ENCODE measurements around the gene COL4A4.
"Not testable (repeated sequence)": the region's sequence is repeated elsewhere in the genome, so short reads cannot be mapped to it uniquely, and the experiment has no call there.

COL4A4 gene

DNA sequence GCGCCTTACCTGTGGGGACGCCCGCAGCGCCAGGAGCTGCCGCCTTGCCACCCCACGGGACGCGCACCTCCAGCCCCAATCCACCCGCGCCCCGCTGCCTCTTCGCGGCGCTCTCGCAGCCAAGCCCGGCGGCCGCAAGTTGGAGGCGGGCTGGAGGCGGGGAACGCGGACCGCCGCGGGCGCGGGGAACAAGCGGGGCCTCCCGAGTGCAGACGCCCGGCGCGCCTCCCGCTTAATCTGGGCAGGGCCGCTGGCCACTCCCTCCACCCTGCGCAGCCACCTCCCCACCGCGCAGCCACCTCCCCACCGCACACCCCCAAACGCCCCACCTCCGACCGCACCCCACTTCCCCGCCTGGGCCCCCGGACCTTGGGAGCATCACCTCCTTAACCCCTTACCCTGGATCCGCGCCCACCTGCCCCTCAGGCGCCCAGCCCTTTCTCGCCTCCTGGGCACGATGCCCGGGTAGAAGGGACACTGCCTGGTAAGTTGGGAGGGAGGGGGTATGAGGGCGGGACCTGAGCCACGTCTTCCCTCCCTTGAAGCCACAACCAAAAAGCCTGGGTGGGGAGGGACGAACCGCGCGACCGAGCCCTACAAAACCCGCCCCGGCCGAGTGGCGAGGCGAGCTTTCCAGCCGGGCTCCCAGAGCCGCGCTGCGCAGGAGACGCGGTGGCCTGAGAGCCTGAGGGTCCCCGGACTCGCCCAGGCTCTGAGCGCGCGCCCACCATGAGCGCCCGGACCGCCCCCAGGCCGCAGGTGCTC, at the start of gene COL4A4, which contains the start of gene COL4A3:
TSS of gene COL4A4 (minus strand) at position 208 of the 765 bp plus-strand sequence. CDS start 16,722 bp downstream, outside the sequence.
TSS of gene COL4A3 (plus strand) at position 627 of the 765 bp plus-strand sequence. CDS start at position 730, 103 bp downstream.
- DNase-seq (ENCODE audit: low spot score), result no peak

DNA sequence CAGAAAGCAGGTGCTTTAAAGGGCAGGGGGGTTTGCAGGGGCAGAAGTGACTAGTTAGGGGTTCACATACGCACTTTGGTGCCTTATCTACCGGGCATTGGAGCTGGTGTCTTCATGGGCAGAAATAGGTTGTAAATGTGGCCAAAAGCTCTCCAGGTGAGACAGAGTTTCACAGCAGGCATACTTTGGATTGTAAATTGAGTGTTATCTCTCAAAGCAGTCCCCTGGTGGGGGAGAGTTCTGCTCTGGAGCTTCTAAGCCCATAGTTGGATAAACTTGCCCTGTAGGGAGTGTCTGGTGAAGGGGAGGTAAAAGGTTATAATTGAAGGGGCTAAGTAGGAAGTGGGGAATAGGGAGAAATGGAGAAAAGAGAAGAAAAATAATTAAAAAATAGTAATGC, 43.6 kb upstream of the COL4A4 start:
- no peak for DNase-seq (ENCODE audit: low spot score)

DNA sequence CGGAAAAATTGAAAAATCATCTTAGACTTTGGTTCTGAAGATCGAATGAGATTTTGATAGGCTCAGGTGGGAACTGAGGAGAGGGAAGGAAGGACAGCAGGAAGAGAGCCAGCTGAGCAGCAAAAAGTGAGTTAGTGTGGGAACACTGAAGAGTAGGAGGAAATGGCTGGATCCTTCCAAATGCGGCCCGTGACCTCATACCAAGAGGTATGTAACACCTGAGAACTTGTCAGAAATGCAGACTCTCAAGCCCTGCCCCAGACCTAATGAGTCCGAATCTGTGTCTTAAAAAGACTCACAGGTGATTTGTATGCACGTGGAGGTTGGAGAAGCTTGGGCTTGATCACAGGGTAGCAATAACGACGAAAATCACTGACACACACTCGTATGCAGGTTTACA, 42.4 kb upstream of the COL4A4 start:
- DNase-seq (ENCODE audit: low spot score), result no peak

DNA sequence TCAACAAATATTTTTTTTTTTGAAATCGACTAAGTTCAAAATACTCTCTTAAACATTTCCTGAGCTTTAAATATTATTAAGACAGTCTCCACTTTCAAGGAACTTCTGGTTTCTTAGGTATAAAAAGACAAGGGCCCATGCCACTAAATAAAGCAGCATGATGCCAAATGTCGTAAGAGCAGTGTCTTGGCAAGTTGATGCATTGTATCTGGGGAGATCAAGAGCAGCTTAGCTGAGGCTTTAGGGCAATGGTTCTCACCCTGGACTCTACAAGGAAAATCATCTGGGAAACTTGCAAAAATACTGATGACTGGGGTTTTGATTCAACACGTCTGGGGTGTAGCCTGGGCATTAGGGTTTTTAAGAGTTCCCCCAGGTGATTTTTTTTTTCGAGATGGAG, 41.7 kb upstream of the COL4A4 start:
- no peak for DNase-seq (ENCODE audit: low spot score)

DNA sequence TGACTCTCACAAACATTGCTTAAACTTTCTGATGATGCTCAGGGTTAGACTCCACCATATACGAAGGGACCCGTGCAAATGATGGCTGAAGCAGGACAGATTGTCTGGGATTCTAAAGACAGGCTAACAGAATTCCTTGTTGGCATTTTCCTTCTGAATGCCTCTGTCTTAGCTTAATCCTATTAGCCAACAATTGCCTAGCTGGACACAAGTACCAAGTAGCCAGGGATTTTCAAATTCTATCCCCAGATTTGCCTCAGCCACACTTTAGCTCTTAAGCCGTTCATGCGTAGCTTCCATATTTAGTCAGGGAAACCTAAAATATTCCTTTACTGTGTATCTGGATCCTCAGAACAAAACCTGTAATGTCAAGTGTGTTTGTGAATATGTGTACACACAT, 40.4 kb upstream of the COL4A4 start:
- no peak for DNase-seq (ENCODE audit: low spot score)

DNA sequence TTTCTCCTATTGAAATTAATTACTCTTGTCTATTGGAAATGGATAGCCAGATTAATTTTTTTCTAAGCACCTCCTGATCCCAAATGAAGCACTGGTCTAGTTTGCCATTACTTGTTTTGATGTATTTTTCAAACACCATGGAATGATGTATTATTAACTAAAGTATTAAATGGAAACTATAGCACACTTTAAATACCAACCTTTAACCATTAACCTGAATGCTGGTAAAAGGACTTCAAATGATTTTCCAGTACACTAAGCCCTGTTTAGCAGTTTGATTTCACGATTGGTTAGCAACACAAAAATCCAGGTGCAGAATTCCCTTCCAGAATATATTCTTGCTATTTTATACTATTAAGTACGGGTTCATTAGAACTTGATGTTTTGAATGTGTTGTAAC, 37.8 kb upstream of the COL4A4 start:
- no peak for DNase-seq (ENCODE audit: low spot score)

DNA sequence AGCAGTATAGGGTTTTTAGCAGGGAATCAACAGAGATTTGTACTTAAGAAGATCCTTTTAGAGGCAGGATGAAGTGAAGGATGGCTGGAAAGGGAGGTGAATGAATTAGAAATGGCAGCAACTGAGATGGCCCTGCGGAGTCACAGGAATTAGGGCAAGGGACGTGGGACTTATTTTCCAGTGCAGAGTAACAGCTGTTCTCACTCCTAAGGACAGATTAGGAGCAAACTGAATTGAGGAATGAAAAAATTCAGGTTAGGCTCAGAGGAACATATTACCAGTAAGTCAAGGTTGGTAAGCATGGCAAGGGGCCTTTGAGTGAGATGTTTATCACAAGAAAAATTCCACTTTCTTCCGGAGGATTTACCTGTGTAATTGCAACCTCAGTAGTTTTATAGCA, 34.9 kb upstream of the COL4A4 start:
- DNase-seq (ENCODE audit: low spot score), result no peak

DNA sequence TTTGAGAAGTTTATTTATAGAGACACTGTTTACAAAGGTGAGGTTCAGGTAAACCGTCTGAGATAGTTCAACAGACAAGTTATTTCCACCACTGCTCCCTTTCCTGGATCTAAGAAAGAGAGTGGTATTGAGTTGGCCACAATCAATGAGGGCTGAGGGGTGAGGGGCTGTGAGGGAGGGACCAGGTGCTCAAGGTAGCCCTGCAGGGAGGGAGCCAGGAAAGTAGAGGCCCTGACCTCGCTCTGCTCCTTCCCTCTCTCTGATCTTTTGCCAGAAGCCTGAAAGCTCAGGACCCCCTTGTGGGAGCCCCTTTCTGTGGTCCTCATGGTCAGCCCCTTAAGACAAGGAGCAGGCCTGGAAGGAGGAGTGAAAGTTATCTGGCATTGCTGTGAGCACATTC, 30.2 kb upstream of the COL4A4 start:
- DNase-seq (ENCODE audit: low spot score), result no peak

DNA sequence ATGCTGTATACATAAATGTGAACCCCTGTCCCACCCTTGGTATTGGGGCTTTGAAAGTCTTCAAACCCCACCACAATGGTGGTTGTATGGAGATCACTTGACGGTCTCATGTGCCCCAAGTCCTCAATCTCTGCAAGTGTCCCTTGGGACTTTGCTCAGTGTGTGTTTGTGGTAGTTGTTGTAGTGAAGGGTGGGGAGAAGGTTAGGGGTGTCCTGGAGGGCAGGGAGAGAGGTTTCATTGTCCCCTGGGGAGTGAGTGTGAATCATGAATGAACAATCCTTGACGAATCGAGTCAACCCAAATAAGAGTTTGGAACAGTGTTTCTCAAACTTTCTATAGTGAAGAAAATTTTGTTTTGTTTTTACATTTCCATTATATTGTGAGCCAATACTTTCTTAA, 28.5 kb upstream of the COL4A4 start:
- DNase-seq (ENCODE audit: low spot score), result no peak

DNA sequence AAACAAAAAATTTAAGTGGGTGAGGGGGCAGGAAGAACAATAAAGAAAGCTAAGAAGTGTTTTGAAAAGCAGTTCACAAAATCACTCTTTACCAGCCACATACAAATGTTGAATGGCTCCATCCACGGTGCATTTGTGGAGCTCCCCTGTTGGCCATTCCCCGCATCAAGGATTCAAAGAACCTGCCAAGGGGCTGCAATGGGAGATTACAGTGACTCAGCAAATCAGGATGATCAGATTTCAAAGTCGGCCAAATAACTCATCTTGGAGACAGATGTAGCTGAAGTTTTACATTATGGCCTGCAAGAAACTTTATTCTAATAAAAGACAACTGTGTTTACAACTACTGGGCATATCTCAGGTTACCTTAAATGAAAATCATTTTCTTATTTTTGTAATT, 27.4 kb upstream of the COL4A4 start:
- no peak for DNase-seq (ENCODE audit: low spot score)

DNA sequence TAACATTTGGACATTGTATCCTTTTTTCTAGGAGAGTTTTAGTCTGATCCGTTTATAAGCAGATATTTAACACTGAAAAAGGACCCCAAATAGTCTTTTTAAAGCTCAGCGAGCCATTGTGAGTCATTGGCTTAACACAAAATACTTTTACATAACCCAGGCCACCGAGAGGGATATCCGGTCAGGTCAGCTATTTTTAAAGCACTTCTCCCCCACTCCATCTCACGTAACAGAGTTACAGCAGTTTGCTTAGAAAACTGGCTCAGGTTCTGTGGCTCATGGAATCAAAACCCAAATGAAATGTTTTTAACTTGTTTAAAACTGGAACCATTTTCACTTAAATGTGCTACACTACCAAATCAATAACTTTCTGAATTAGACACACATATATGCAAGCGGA, 24.3 kb upstream of the COL4A4 start:
- no peak for DNase-seq (ENCODE audit: low spot score)

DNA sequence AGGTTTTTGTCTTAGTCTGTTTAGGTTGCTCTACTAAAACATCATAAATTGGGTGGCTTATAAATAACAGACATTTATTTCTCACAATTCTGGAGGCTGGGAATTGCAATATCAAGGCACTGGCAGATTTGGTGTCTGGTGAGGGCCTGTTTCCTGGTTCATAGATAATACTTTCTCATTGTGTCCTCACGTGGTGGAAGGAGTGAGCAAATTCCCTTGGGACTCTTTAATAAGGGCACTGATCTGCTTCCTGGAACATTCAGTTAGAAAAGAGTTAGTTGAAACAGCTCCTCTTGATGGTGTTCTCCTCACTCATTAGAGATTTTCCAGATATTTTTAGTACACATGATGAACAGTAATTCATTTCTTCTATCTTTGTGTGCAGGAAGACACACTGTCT, 22.7 kb upstream of the COL4A4 start:
- DNase-seq (ENCODE audit: low spot score), result no peak

DNA sequence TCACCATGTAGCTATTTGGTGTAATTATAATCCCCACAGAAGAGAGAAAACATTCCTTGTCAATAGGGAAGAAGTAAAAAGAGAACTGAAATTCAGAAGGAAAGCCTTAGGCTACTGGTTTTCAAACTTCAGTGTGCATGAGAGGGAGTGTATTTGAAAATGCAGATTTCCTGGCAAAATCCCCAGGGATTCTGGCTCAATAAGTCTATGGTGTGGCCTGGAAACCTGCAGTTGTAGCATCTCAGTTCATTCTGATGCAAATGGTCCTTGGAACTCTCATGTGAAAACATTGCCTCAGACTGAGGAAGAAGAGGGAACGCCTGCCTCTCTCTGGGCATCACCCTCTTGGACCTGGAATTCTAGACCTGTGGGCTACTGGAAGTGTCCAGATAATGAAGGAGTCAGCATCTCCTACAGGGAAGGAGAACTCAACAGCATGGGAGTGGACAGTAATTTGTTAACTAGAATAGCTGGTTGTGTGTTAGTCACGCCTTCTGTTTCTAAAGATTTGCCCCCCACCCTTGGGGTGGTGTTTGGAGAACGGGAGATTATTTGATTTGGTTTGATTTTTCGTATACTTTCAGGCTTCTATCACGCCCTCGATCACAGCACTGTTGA, 21.7 kb upstream of the COL4A4 start:
- no peak for DNase-seq (ENCODE audit: low spot score)

DNA sequence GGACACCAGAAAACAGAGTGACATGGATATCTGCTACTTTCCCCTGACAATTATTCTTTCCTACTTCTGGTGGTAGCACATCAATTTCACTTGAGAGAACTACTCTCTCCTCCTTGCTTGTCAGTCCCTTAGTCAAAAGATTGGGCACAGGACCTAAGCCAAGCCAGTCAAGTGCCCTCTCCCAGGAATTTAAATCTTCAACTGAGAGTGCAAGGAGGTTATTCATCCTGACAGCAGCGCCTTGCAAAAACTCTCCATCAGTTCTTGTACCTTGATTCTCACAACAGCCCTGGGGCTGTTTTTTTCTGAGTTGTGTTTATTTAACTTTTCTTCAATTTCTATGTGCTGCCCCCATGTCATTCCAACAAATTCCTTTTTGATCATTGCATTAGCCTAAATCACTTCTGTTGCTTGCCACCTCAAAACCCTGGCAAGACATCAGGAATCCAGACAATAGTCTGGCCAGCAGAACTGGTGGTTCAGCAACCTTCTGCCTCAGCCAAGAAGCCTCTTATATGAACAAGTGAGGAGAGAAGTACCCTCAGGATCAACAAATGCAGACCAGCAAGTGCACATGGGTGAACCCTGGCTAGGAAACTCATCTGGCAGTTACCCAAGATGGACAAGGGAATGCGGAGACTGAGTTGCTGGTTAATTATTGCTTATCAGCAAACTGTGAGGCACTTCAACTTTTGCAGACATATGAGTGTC, 19.8 kb upstream of the COL4A4 start:
- no peak for DNase-seq (ENCODE audit: low spot score)

DNA sequence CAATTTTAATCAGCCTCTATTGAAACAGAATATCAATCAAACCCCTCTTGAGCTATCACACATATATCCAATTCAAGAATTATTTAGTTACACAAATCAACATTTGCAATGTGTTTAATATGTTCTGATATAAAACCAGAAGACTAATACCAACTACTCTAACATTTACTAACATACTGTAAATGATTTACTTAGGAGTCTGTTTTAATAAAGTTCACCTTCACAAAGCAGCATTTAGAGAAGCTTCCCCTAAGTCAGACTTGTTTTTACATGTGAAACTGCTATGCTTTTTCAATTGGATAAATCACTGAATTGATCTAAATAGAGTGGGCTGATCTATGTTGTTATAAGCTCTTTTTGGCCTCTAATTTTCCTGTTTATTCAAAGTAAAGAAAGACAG, 18.8 kb upstream of the COL4A4 start:
- DNase-seq (ENCODE audit: low spot score), result no peak

DNA sequence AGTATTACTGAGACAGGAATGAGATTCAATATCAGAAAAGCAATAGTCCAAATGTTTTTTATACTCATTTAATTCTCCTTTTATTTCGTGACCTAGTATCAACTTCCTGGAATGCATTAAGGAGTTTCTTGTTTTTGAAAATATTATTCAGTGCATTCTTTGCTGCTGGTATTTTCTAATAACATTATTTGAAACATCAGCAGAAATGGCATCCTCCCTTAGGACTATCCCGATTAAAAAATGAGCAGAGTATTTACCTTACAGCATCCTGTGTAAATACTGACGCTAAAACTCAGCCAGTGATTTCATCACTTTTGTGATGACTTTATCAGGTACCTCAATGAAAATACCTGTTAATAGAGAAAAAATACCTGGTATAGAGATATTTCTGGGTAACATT, 16.8 kb upstream of the COL4A4 start:
- no peak for DNase-seq (ENCODE audit: low spot score)

DNA sequence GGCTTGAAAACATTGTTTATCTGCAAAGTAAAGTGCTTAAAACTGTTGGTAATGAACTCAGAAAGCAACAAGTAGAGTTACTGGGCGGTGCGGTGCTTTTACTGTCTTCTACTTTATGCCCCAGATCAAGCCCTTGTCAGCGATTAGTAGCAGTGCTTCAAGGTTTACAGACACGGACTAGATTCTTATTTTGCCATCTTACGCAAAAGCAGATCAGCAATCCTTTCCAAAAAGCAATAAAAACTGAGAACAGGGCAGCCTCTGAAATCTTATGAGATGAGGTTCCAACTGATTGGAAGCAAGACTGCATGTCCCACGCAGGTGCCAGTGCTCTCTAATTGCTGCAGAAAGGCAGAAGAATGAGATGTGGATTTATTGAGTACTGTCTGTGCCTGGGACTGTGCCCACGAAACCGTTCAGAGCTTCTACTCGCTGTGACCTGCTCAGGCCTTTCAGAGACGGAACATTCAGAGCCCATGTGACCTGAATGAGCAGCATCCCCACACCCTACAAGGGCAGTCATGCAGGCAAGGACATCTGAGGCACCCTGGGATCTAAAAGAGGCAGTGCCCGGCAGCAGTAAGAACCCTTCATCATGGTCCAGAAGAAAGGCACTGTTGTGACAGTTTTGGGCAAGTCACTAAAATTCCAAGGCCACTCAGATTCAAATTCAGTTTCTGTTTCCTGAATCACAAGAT, 16.1 kb upstream of the COL4A4 start:
- no peak for DNase-seq (ENCODE audit: low spot score)

DNA sequence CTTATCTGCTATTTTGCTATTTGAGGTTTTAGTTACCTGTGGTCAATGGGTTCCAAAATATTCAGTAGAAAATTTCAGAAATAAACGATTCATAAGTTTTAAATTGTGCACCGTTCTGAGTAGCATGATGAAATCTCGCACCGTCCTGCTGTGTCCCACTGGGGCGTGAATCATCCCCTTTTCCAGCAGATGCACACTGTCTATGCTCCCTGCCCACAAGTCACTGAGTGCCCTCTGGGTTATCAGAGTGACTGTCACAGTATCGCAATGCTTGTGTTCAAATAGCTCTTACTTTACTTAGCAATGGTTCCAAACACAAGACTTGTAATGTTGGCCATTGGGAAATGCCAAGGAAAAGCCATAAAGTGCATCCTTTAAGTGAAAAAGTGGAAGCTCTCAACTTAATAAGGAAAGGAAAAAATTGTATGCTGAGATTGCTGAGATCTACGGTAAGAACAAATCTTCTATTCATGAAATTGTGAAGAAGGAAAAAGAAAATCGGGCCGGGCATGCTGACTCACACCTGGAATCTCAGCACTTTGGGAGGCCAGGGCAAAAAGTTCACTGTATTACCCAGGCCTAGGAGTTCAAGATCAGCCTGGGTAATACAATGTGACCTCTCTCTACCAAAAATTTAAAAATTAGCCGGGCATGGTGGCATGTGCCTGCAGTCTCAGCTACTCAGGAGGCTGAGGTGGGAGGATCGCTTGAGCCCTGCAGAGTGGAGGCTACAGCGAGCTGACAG, 13.8 kb upstream of the COL4A4 start:
- no peak for DNase-seq (ENCODE audit: low spot score)

DNA sequence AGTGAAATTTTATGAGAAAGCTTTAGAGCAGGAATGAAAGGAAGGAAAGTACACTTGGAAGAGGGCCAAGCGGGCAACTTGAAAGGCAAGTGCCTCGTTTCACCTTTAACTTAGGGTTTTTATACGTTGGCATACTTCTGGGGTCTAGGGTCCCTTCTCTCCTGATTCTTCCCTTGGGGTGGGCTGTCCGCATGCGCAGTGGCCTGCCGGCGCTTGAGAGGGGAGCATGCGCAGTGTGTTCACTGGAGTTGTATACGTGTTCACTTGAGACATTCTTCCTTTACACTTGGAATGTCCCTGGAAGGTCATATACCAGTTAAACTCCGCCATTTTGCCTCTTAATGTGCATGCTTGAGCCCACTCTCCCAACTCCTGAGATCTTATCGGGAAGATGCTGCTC, 7.8 kb upstream of the COL4A4 start:
- not testable (repeated sequence) for DNase-seq (ENCODE audit: low spot score)

DNA sequence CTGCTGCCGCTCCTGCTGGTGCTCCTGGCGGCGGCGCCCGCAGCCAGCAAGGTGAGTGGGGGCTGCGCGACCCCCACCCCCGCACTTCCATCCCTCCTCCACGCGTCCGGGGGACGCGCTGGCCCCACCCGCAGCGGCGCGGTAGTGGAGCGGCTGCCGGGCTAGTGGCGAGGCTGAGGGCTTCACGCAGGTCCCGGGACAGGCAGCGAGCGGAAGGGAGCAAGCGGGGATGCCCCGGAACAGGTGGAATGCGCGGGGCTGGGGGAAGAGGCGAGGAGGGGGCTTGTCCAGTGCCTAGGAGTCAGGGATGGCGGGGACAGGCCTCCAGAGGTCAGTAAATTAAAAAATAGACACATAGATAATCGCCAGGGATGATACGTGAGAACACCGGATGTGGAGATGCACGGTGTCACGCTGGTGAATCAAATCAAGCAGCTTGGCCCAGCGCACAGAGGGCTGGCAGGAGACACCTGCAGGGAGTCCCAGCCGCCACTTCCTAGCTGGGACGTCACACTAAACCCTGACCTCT, 822 bp upstream of the COL4A4 start:
- no peak for DNase-seq (ENCODE audit: low spot score)

DNA sequence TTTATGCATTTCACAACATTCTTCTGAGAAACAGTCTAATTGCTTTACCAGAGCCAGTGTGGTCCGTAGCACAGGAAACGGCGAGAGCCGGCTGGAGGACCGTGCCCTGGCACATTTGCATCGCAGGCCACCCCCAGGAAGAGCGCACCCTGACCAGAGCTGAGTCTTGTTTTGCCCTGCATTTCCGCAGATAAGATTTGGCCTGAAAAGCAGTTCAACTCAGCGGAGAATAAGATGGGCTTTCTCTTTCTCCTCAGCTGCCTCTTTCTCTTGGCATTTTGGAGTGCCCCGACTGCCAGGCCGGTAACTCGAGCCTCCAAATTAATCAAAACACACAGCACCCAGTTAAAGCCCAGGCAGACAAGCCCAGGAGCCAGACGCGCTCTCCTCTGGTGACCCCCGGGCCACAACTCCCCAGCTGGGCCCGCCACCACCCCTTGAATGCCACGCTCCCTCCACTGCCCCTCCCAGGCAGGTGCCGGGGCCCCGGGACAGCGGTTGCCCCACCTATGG, 464 bp downstream of the COL4A4 start:
- no peak for DNase-seq (ENCODE audit: low spot score)
